IMR-90 (cell line): ENCODE data around the gene TRIM44. TPM values are rescaled to one million over a fixed set of nuclear protein-coding genes. Genes with fewer than 3 reads are reported as not detected.

Experiments
- ATAC-seq: fragments of 200-7000 bp; cut with Tn5 transposase; 2 replicates; pipeline ENCODE4 v1.9.1; 2020; ENCODE audit warnings: low read depth, mild to moderate bottlenecking, moderate library complexity
- BruUV-seq: library from RNA; stranded (reverse); fragments of 400-500 nt; replicated peaks from 2 replicates; lab custom pipeline; 2021; lab: Mats Ljungman, UMichigan
- CTCF ChIA-PET: fragments of 300-600 bp; formaldehyde crosslinking; extraction: SDS; loops from one replicate; lab custom pipeline; 2021; ENCODE audit warnings: antibody characterized with exemption; lab: Yijun Ruan, JAX
- POLR2A ChIA-PET: fragments of 300-600 bp; sonication (Branson Sonifier 250); formaldehyde crosslinking; loops from one replicate; lab custom pipeline; 2022; ENCODE audit warnings: antibody characterized with exemption; ENCODE audit not compliant: unreplicated experiment; lab: Charles Lee
- DNase-seq: peaks from one replicate; pipeline ENCODE4 v3.0.0; 2013
- H2AFZ ChIP-seq: replicated peaks from 2 replicates; pipeline ENCODE3; 2013; ENCODE audit warnings: low read length, mild to moderate bottlenecking; ENCODE audit not compliant: poor library complexity
- H2AK5ac ChIP-seq: 2 replicates; pipeline ENCODE4 v1.6.1; 2013; ENCODE audit warnings: low read depth, low read length, inconsistent platforms
- H2AK9ac ChIP-seq: replicated peaks from 2 replicates; pipeline ENCODE3; 2013; ENCODE audit warnings: mild to moderate bottlenecking, low read depth, low read length, moderate library complexity; ENCODE audit not compliant: poor library complexity
- H2BK120ac ChIP-seq: 2 replicates; pipeline ENCODE4 v1.6.1; 2013; ENCODE audit warnings: low read depth, low read length, inconsistent platforms
- H2BK15ac ChIP-seq: 3 replicates; pipeline ENCODE4 v1.6.1; 2013; ENCODE audit warnings: low read depth, low read length, inconsistent platforms
- H2BK20ac ChIP-seq: 2 replicates; pipeline ENCODE4 v1.6.1; 2013; ENCODE audit warnings: low read depth, mild to moderate bottlenecking, inconsistent platforms, low read length, moderate library complexity
- H2BK5ac ChIP-seq: 2 replicates; pipeline ENCODE4 v1.6.1; 2013; ENCODE audit warnings: mild to moderate bottlenecking, low read depth, low read length, inconsistent platforms; ENCODE audit not compliant: poor library complexity, severe bottlenecking
- H3K14ac ChIP-seq: replicated peaks from 2 replicates; pipeline ENCODE4 v1.6.1; 2013; ENCODE audit warnings: low read depth, low read length, inconsistent platforms
- H3K18ac ChIP-seq: 2 replicates; pipeline ENCODE4 v1.6.1; 2013; ENCODE audit warnings: low read depth, low read length, control low read depth
- H3K23ac ChIP-seq: 2 replicates; pipeline ENCODE4 v1.6.1; 2013; ENCODE audit warnings: low read depth, low read length, inconsistent platforms
- H3K27ac ChIP-seq: 2 replicates; pipeline ENCODE4 v1.5.1; 2013; ENCODE audit warnings: mild to moderate bottlenecking, control low read depth, low read length; ENCODE audit not compliant: insufficient read depth
- H3K27me3 ChIP-seq: 2 replicates; pipeline ENCODE4 v1.6.1; 2013; ENCODE audit warnings: low read length; ENCODE audit not compliant: control insufficient read depth, insufficient read depth
- H3K36me3 ChIP-seq: 2 replicates; pipeline ENCODE4 v1.6.1; 2013; ENCODE audit warnings: low read length, mixed read lengths; ENCODE audit not compliant: control insufficient read depth, insufficient read depth
- H3K4ac ChIP-seq: 2 replicates; pipeline ENCODE4 v1.6.1; 2013; ENCODE audit warnings: low read depth, low read length, inconsistent platforms
- H3K4me1 ChIP-seq: 2 replicates; pipeline ENCODE4 v1.6.1; 2013; ENCODE audit warnings: low read length, mixed read lengths; ENCODE audit not compliant: control insufficient read depth, insufficient read depth
- H3K4me2 ChIP-seq: 2 replicates; pipeline ENCODE4 v1.6.1; 2013; ENCODE audit warnings: low read depth, mild to moderate bottlenecking, control low read depth, low read length, moderate library complexity
- H3K4me3 ChIP-seq: 2 replicates; pipeline ENCODE4 v1.5.1; 2013; ENCODE audit warnings: low read depth, mild to moderate bottlenecking, control low read depth, low read length, moderate library complexity; ENCODE audit not compliant: insufficient read depth
- H3K56ac ChIP-seq: 2 replicates; pipeline ENCODE4 v1.6.1; 2013; ENCODE audit warnings: low read length, inconsistent platforms; ENCODE audit not compliant: insufficient read depth; ENCODE audit errors: extremely low read depth
- H3K79me1 ChIP-seq, 2 experiments: 2 replicates each; pipeline ENCODE4 v1.6.1; 2013; ENCODE audit warnings: low read length in 2 of 2, inconsistent platforms in 1 of 2, low read depth in 1 of 2
- H3K9ac ChIP-seq: 2 replicates; pipeline ENCODE4 v1.6.1; 2013; ENCODE audit warnings: low read depth, low read length, control low read depth
- H3K9me1 ChIP-seq: 2 replicates; pipeline ENCODE4 v1.6.1; 2013; ENCODE audit warnings: low read length, inconsistent platforms; ENCODE audit not compliant: insufficient read depth
- H3K9me3 ChIP-seq: 2 replicates; pipeline ENCODE4 v1.6.1; 2013; ENCODE audit warnings: low read length; ENCODE audit not compliant: control insufficient read depth, insufficient read depth
- H4K20me1 ChIP-seq: 2 replicates; pipeline ENCODE4 v1.6.1; 2013; ENCODE audit warnings: low read length, inconsistent platforms; ENCODE audit not compliant: insufficient read depth
- H4K5ac ChIP-seq: 2 replicates; pipeline ENCODE4 v1.6.1; 2013; ENCODE audit warnings: mild to moderate bottlenecking, low read depth, low read length, control low read depth
- H4K8ac ChIP-seq, 2 experiments: 2 replicates each; pipeline ENCODE4 v1.6.1; 2013; ENCODE audit warnings: low read depth in 2 of 2, low read length in 2 of 2, control low read depth in 1 of 2, inconsistent platforms in 1 of 2
- H4K91ac ChIP-seq: 2 replicates; pipeline ENCODE4 v1.6.1; 2013; ENCODE audit warnings: low read depth, low read length, inconsistent platforms; ENCODE audit not compliant: insufficient read depth
- CEBPB ChIP-seq: IDR thresholded peaks from 2 replicates; pipeline ENCODE4 v1.6.1; 2012; ENCODE audit warnings: low read depth, low read length, improper control_type of control experiment
- ELK1 ChIP-seq: fragments of 150-350 bp; IDR thresholded peaks from 2 replicates; pipeline ENCODE4 v1.6.1; 2016; ENCODE audit warnings: low read depth, mild to moderate bottlenecking, low read length, moderate library complexity, borderline replicate concordance
- USF2 ChIP-seq: fragments of 150-350 bp; IDR thresholded peaks from 2 replicates; pipeline ENCODE4 v1.6.1; 2017; ENCODE audit warnings: mild to moderate bottlenecking, antibody characterized with exemption, low read length, low read depth
- WGBS, 2 experiments: methylation state at CpG; one replicate each; pipeline versions ENCODE4 v1.1.5 to v1.1.7; 2013; ENCODE audit warnings: missing lambda C conversion rate in 2 of 2; ENCODE audit not compliant: insufficient read length in 1 of 2; ENCODE audit errors: extremely low coverage in 2 of 2; 5-methylcytosine and 5-hydroxymethylcytosine counted together
- dilution Hi-C: fragments of 300-500 bp; cut with HindIII; formaldehyde crosslinking; loops from one replicate; pipeline ENCODE4 v1.14.3; 2018; ENCODE audit warnings: low sequenced_read_pairs; ENCODE audit not compliant: unreplicated experiment
- in situ Hi-C: fragments of 300-500 bp; cut with MboI; formaldehyde crosslinking; loops from 3 replicates; pipeline ENCODE4 v1.14.3; 2019; ENCODE audit warnings: low sequenced_read_pairs, inconsistent platforms, mixed read lengths
- intact Hi-C: fragments of 100-400 bp; cut with micrococcal nuclease; formaldehyde crosslinking; loops from 2 replicates; pipeline ENCODE4 v1.10.0; 2022
- polyA plus RNA-seq, 3 experiments: library from polyadenylated mRNA; depleted of rRNA; stranded (reverse); fragments of >200 nt; gene quantifications; 2 replicates each; pipeline ENCODE4 v1.2.3, GENCODE V29; 2012; ENCODE audit warnings: low replicate concordance in 1 of 3
- total RNA-seq: library from RNA; depleted of rRNA; stranded (reverse); fragments of >200 nt; gene quantifications from 2 replicates; pipeline ENCODE4 v1.2.3, GENCODE V29; 2012

The TRIM44 gene
- total and polyA plus RNA-seq, 2 of the 4 experiments (the other 2 are of a cell fraction): 50.7 to 104 TPM

DNA sequence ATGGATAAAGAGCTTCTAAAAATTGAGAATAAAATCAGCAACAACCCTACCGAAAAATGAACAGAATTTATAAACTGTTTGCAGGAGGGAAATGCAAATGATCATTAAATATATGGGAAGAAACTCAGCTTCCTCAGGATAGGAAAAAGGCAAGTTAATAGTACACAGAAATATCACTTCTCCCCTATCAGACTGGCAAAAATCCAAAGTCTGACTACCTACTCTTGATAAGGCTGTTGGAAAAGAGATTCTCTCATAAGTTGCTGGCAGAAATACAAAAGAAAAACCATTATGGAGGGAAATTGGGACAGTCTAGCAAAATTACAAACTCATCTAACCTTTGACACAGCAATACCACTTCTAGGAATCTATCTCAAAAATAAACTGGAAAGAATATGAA is 180.4 kb downstream of the TRIM44 start:
- Histone ChIP-seq H3K4ac (no peak overlapping the region), H3K23ac (no peak overlapping the region), H3K9me1 (no peaks in the 10 kb centered on the region), H3K4me3 (no peak overlapping the region), H4K8ac (no peak overlapping the region), H2BK5ac (no peak overlapping the region), H4K91ac (no peak overlapping the region), H2AFZ (no peak overlapping the region), H2AK5ac (no peak overlapping the region), H2AK9ac (no peak overlapping the region), H3K9me3 (peaks cover 3% of the 10 kb centered on the region), H3K79me1 (no peaks in the 10 kb centered on the region), H4K20me1 (no peaks in the 10 kb centered on the region), H2BK120ac (no peak overlapping the region), H3K4me1 (no peaks in the 10 kb centered on the region), H3K27ac (no peak overlapping the region), H3K9ac (no peak overlapping the region), H3K4me2 (no peak overlapping the region), H2BK20ac (no peak overlapping the region), H3K56ac (no peak overlapping the region), H4K5ac (no peak overlapping the region), H2BK15ac (no peak overlapping the region), H3K36me3 (no peaks in the 10 kb centered on the region), H3K14ac (no peak overlapping the region), H3K27me3 (peaks cover 24% of the 10 kb centered on the region), H3K18ac (no peak overlapping the region)
- dilution Hi-C loops (no loop called here), in situ Hi-C loops (no loop called here), intact Hi-C loops (no loop called here)
- whole genome bisulfite sequencing, 2 experiments: no CpG with 5 or more reads among the region's 1 CpG
- BruUV-seq: no TSS peak
- POLR2A ChIA-PET: no interaction called here
- TF ChIP-seq CEBPB (no peak), ELK1 (no peak), USF2 (no peak)
- ATAC-seq (no peak), DNase-seq (no peak)
- CTCF ChIA-PET: interaction anchor here (0.7 kb wide), 1 partner anchor 89 kb away, joined by 3 read pairs; no protein-coding TSS in a partner anchor
